22Rv1 (cell line): ENCODE data around the gene TRIM27.
A peak's percentile ranks its signal among the peaks of the same experiment; 100 is the strongest.
"Not testable (repeated sequence)": the region's sequence is repeated elsewhere in the genome, so short reads cannot be mapped to it uniquely, and the experiment has no call there.

Experiments used
- H3K27ac ChIP-seq: fragments of 450-650 bp; 2 replicates; pipeline ENCODE4 v1.5.1; 2017
- CTCF ChIP-seq: fragments of 450-650 bp; IDR thresholded peaks from 2 replicates; pipeline ENCODE4 v1.5.1; 2017; ENCODE audit warnings: mild to moderate bottlenecking
- ZFX ChIP-seq: fragments of 450-650 bp; IDR thresholded peaks from 2 replicates; pipeline ENCODE4 v1.6.1; 2017; ENCODE audit warnings: antibody characterized with exemption, borderline replicate concordance

TRIM27 gene

GRCh38 chr6:28940294-28940857 lies 16.6 kb upstream of the TRIM27 start:
- peak overlapping the region; percentile 85 for H3K27ac ChIP-seq
- no peak for TF ChIP-seq ZFX
- no peak for TF ChIP-seq CTCF

- TF ChIP-seq CTCF (no peak), ZFX (no peak)
- H3K27ac ChIP-seq: no peak overlapping the region
These were observed 9.3 kb upstream of the TRIM27 start for GRCh38 chr6:28933069-28933468.

GRCh38 chr6:28929887-28930620 lies 6.3 kb upstream of the TRIM27 start:
- H3K27ac ChIP-seq: no peak overlapping the region
- no peak for TF ChIP-seq ZFX
- TF ChIP-seq CTCF: no peak

GRCh38 chr6:28929339-28929738 lies 5.6 kb upstream of the TRIM27 start:
- H3K27ac ChIP-seq: not testable (repeated sequence)

- TF ChIP-seq CTCF: no peak
- no peak for TF ChIP-seq ZFX
- H3K27ac ChIP-seq: no peak overlapping the region
These were observed 4.1 kb upstream of the TRIM27 start for GRCh38 chr6:28927846-28928245.

GRCh38 chr6:28922821-28923317 lies 916 bp downstream of the TRIM27 start:
- H3K27ac ChIP-seq: peak overlapping the region; percentile 90
- TF ChIP-seq ZFX (no peak), CTCF (no peak)

- peak overlapping the region; percentile 90 for H3K27ac ChIP-seq
- no peak for TF ChIP-seq ZFX
- TF ChIP-seq CTCF: no peak
These were observed 1.6 kb downstream of the TRIM27 start for GRCh38 chr6:28922004-28922820.
